SK-N-SH (cell line): ENCODE data around the gene TNNT3. TPM values are rescaled to one million over a fixed set of nuclear protein-coding genes. Genes with fewer than 3 reads are reported as not detected.

Source experiments
- CTCF ChIA-PET: fragments of 300-600, 350-600 bp; formaldehyde crosslinking; extraction: SDS; loops from one replicate; lab custom pipeline; 2021; lab: Yijun Ruan, JAX
- POLR2A ChIA-PET: fragments of 350-600 bp; sonication (Branson Sonifier 250); formaldehyde crosslinking; extraction: SDS; loops from one replicate; lab custom pipeline; 2020; ENCODE audit warnings: antibody characterized with exemption, inconsistent platforms; lab: Yijun Ruan, JAX
- DNase-seq: peaks from one replicate; pipeline ENCODE4 v3.0.0; 2012
- H2AFZ ChIP-seq: fragments of 200-600 bp; sonication (generic); 2 replicates; pipeline ENCODE4 v1.8.1; 2016; ENCODE audit warnings: antibody characterized with exemption, mild to moderate bottlenecking, low read depth
- H3F3A ChIP-seq: fragments of 200-600 bp; sonication (generic); replicated peaks from 2 replicates; pipeline ENCODE3; 2016; ENCODE audit warnings: antibody characterized with exemption, mild to moderate bottlenecking; ENCODE audit not compliant: insufficient read depth
- H3K27ac ChIP-seq, 2 experiments: fragments of 200-500 bp in 1 of 2; fragments of 200-600 bp in 1 of 2; sonication (Bioruptor generic) in 1 of 2; sonication (generic), shearing (Covaris generic) in 1 of 2; 2 replicates each; pipeline versions ENCODE4 v1.5.1 to v1.6.1; 2014 to 2016; ENCODE audit warnings: low read depth in 2 of 2, inconsistent platforms in 1 of 2, low read length in 1 of 2, mild to moderate bottlenecking in 1 of 2, mixed read lengths in 1 of 2
- H3K27me3 ChIP-seq: fragments of 200-600 bp; sonication (generic), shearing (Covaris generic); 2 replicates; pipeline ENCODE4 v1.6.1; 2016; ENCODE audit warnings: mixed run types; ENCODE audit not compliant: insufficient read depth
- H3K36me3 ChIP-seq, 2 experiments: fragments of 200-500 bp in 1 of 2; fragments of 200-600 bp in 1 of 2; sonication (Bioruptor generic) in 1 of 2; sonication (generic) in 1 of 2; replicated peaks in 1 of 2; 2 replicates each; pipeline versions ENCODE3 to v1.5.1; 2014 to 2016; ENCODE audit warnings: low read length in 1 of 2, mild to moderate bottlenecking in 1 of 2; ENCODE audit not compliant: insufficient read depth in 2 of 2, control insufficient read depth in 1 of 2
- H3K4me1 ChIP-seq, 2 experiments: fragments of 200-500 bp in 1 of 2; fragments of 200-600 bp in 1 of 2; sonication (Bioruptor generic) in 1 of 2; sonication (generic), shearing (Covaris generic) in 1 of 2; 2 replicates each; pipeline versions ENCODE4 v1.5.1 to v1.6.1; 2014 to 2016; ENCODE audit warnings: low read depth in 1 of 2, low read length in 1 of 2, mixed run types in 1 of 2; ENCODE audit not compliant: insufficient read depth in 2 of 2, control insufficient read depth in 1 of 2
- H3K4me2 ChIP-seq: fragments of 200-600 bp; sonication (generic), shearing (Covaris generic); 2 replicates; pipeline ENCODE4 v1.6.1; 2017; ENCODE audit warnings: mixed run types
- H3K4me3 ChIP-seq, 2 experiments: fragments of 200-500 bp in 1 of 2; fragments of 200-600 bp in 1 of 2; sonication (Bioruptor generic) in 1 of 2; sonication (generic), shearing (Covaris generic) in 1 of 2; 2 replicates each; pipeline versions ENCODE4 v1.5.1 to v1.8.1; 2014 to 2016; ENCODE audit warnings: low read depth in 2 of 2, inconsistent platforms in 1 of 2, low read length in 1 of 2, mild to moderate bottlenecking in 1 of 2, mixed read lengths in 1 of 2, moderate library complexity in 1 of 2
- H3K79me2 ChIP-seq: fragments of 200-600 bp; sonication (generic); 2 replicates; pipeline ENCODE4 v1.8.1; 2017; ENCODE audit warnings: mild to moderate bottlenecking; ENCODE audit not compliant: insufficient read depth
- H3K9ac ChIP-seq: fragments of 200-600 bp; sonication (generic); 2 replicates; pipeline ENCODE4 v1.6.1; 2017; ENCODE audit warnings: mixed run types
- H3K9me2 ChIP-seq: fragments of 200-600 bp; sonication (generic); 2 replicates; pipeline ENCODE4 v1.6.1; 2017; ENCODE audit warnings: mixed run types
- H3K9me3 ChIP-seq: fragments of 200-600 bp; sonication (generic); 2 replicates; pipeline ENCODE4 v1.6.1; 2017; ENCODE audit warnings: mixed run types, mild to moderate bottlenecking, moderate library complexity
- H4K20me1 ChIP-seq: fragments of 200-600 bp; sonication (generic); 2 replicates; pipeline ENCODE4 v1.6.1; 2017; ENCODE audit warnings: mild to moderate bottlenecking, mixed run types; ENCODE audit not compliant: insufficient read depth
- CHD2 ChIP-seq: fragments of 150-350 bp; IDR thresholded peaks from 2 replicates; pipeline ENCODE4 v1.6.1; 2018; ENCODE audit warnings: low read length; ENCODE audit not compliant: partially characterized antibody
- ELF1 ChIP-seq: IDR thresholded peaks from 2 replicates; pipeline ENCODE4 v1.4.0; 2012
- FOSL2 ChIP-seq: IDR thresholded peaks from 2 replicates; pipeline ENCODE4 v1.4.0; 2012; ENCODE audit warnings: low read depth, mild to moderate bottlenecking, moderate library complexity, borderline replicate concordance
- FOXJ3 ChIP-seq: sonication (generic); formaldehyde crosslinking; IDR thresholded peaks from 2 replicates; pipeline ENCODE4 v1.5.1; 2020; ENCODE audit warnings: mild to moderate bottlenecking, missing genetic modification reagents
- FOXM1 ChIP-seq: IDR thresholded peaks from 2 replicates; pipeline ENCODE4 v1.4.0; 2012; ENCODE audit warnings: low read depth, mild to moderate bottlenecking
- GATA2 ChIP-seq: sonication (generic); formaldehyde crosslinking; IDR thresholded peaks from 2 replicates; pipeline ENCODE4 v1.5.0; 2020; ENCODE audit warnings: mild to moderate bottlenecking, missing genetic modification reagents
- MEF2A ChIP-seq: IDR thresholded peaks from 2 replicates; pipeline ENCODE4 v1.4.0; 2012; ENCODE audit warnings: low read depth, borderline replicate concordance
- RAD21 ChIP-seq: IDR thresholded peaks from 2 replicates; pipeline ENCODE4 v1.6.1; 2012; ENCODE audit warnings: mild to moderate bottlenecking, low read length
- REST ChIP-seq: IDR thresholded peaks from 2 replicates; pipeline ENCODE4 v1.6.1; 2012; ENCODE audit warnings: mild to moderate bottlenecking, low read depth, low read length, moderate library complexity
- RFX5 ChIP-seq: IDR thresholded peaks from 2 replicates; pipeline ENCODE4 v1.6.1; 2012; ENCODE audit warnings: mild to moderate bottlenecking, improper control_type of control experiment, low read length
- SMC3 ChIP-seq: IDR thresholded peaks from 2 replicates; pipeline ENCODE4 v1.6.1; 2012; ENCODE audit warnings: low read depth, low read length, improper control_type of control experiment
- TCF12 ChIP-seq: IDR thresholded peaks from 2 replicates; pipeline ENCODE4 v1.4.0; 2012
- USF1 ChIP-seq: IDR thresholded peaks from 2 replicates; pipeline ENCODE4 v1.4.0; 2012; ENCODE audit warnings: low read depth, borderline replicate concordance
- YY1 ChIP-seq: IDR thresholded peaks from 2 replicates; pipeline ENCODE4 v1.4.0; 2012; ENCODE audit warnings: low read depth, mild to moderate bottlenecking
- ZBTB33 ChIP-seq: IDR thresholded peaks from 2 replicates; pipeline ENCODE4 v1.4.0; 2012; ENCODE audit warnings: low read depth, borderline replicate concordance
- WGBS: methylation state at CpG from one replicate; pipeline ENCODE4 v1.1.6; 2017; ENCODE audit warnings: low lambda C conversion rate; 5-methylcytosine and 5-hydroxymethylcytosine counted together
- polyA plus RNA-seq, 3 experiments: library from polyadenylated mRNA; depleted of rRNA; stranded (reverse); fragments of >200 nt; gene quantifications; 2 replicates each; pipeline ENCODE4 v1.2.3, GENCODE V29; 2012
- TF ChIP-seq, protein P1 (sequence below): fragments of 200-600 bp; sonication (generic); IDR thresholded peaks from 2 replicates; pipeline ENCODE4 v1.6.1; 2017; ENCODE audit warnings: antibody characterized with exemption, mild to moderate bottlenecking, moderate library complexity

The TNNT3 gene
- polyA plus RNA-seq, 1 of the 3 experiments (the other 2 are of a cell fraction): not detected

DNA sequence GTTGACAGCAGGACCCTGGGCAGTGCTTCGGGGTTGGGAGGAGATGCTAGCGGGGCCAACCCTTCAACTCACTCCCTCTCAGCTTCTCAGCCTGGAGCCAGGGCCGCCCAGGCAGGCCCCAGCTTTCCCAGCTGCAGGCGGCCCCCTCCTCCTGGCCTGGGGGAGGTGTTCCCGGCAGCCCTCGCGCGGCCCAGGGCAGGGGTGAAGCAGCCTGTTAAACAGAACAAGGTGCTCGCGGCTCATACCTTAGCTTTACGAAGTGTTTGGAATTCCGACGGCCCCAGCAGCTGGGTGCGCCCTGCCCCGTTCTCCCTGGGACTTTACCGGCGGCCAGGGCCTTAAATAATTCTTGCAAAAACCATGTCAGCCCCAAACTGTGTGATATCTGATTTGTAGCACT is 44.8 kb downstream of the TNNT3 start:
- no CpG with 5 or more reads among the region's 17 CpGs for WGBS
- Histone ChIP-seq H3K27me3 (no peaks in the 10 kb centered on the region), H3K36me3 (no peaks in the 10 kb centered on the region), H3K9ac (no peak overlapping the region), H3K27ac (no peak overlapping the region), H3K4me3 (no peak overlapping the region), H2AFZ (no peak overlapping the region), H3K79me2 (no peaks in the 10 kb centered on the region), H4K20me1 (no peaks in the 10 kb centered on the region), H3K4me1 (no peaks in the 10 kb centered on the region), H3K4me2 (no peak overlapping the region), H3K9me2 (no peaks in the 10 kb centered on the region), H3F3A (no peaks in the 10 kb centered on the region)
- ChIA-PET POLR2A (no interaction called here), CTCF (interaction anchor here (1.1 to 3.4 kb wide), 2 partner anchors 9 to 187 kb away, joined by 3 to 22 read pairs; no protein-coding TSS in a partner anchor)
- DNase-seq: no peak
- no peak for TF ChIP-seq CHD2
- no peak for TF ChIP-seq TCF12
- TF ChIP-seq SMC3: no peak
- no peak for TF ChIP-seq GATA2
- TF ChIP-seq RFX5: no peak
- TF ChIP-seq, protein P1, sequence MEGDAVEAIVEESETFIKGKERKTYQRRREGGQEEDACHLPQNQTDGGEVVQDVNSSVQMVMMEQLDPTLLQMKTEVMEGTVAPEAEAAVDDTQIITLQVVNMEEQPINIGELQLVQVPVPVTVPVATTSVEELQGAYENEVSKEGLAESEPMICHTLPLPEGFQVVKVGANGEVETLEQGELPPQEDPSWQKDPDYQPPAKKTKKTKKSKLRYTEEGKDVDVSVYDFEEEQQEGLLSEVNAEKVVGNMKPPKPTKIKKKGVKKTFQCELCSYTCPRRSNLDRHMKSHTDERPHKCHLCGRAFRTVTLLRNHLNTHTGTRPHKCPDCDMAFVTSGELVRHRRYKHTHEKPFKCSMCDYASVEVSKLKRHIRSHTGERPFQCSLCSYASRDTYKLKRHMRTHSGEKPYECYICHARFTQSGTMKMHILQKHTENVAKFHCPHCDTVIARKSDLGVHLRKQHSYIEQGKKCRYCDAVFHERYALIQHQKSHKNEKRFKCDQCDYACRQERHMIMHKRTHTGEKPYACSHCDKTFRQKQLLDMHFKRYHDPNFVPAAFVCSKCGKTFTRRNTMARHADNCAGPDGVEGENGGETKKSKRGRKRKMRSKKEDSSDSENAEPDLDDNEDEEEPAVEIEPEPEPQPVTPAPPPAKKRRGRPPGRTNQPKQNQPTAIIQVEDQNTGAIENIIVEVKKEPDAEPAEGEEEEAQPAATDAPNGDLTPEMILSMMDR: no peak
- no peak for TF ChIP-seq YY1
- TF ChIP-seq MEF2A: no peak
- no peak for TF ChIP-seq FOSL2
- TF ChIP-seq, all 33 proteins: peak for 0
- no peaks in the 10 kb centered on the region for H3K9me3 ChIP-seq

- Histone ChIP-seq H3K4me3 (no peak overlapping the region), H3K36me3 (no peaks in the 10 kb centered on the region), H3K79me2 (no peaks in the 10 kb centered on the region), H3F3A (no peaks in the 10 kb centered on the region), H3K9me2 (no peaks in the 10 kb centered on the region), H4K20me1 (no peaks in the 10 kb centered on the region), H3K4me2 (no peak overlapping the region), H3K27me3 (no peaks in the 10 kb centered on the region), H3K9me3 (no peaks in the 10 kb centered on the region), H3K27ac (no peak overlapping the region), H3K9ac (no peak overlapping the region), H3K4me1 (no peaks in the 10 kb centered on the region), H2AFZ (no peak overlapping the region)
- no peak for DNase-seq
- ChIA-PET POLR2A (interaction anchor here (2.2 kb wide), 1 partner anchor 9 kb away, joined by 7 read pairs; no protein-coding TSS in a partner anchor), CTCF (interaction anchor here (0.7 to 3.4 kb wide), 3 partner anchors 10 to 186 kb away, joined by 3 to 22 read pairs (median 3); no protein-coding TSS in a partner anchor)
- no CpG with 5 or more reads among the region's 20 CpGs for WGBS
- TF ChIP-seq FOXM1: no peak
- no peak for TF ChIP-seq FOXJ3 (CRISPR knock-in tag)
- no peak for TF ChIP-seq ELF1
- no peak for TF ChIP-seq SMC3
- TF ChIP-seq REST: no peak
- TF ChIP-seq, protein P1: no peak
- no peak for TF ChIP-seq YY1
- TF ChIP-seq USF1: no peak
- no peak for TF ChIP-seq GATA2
- TF ChIP-seq RAD21: no peak
- no peak for TF ChIP-seq RFX5
- no peak for TF ChIP-seq ZBTB33
These were observed 45.5 kb downstream of the TNNT3 start for GRCh38 chr11:1964955-1965354.
